Endothelial cell of umbilical vein (primary cell): ENCODE results near the gene PLEKHS1. TPM values are rescaled to one million over a fixed set of nuclear protein-coding genes. Genes with fewer than 3 reads are reported as not detected.
A peak's percentile ranks its signal among the peaks of the same experiment; 100 is the strongest.

Experiments used
- BruUV-seq: library from RNA; stranded (reverse); fragments of 400-500 nt; replicated peaks from 2 replicates; lab custom pipeline; 2021; lab: Mats Ljungman, UMichigan
- CTCF ChIA-PET: fragments of 300-600, 350-600 bp; sonication (Branson Sonifier 250); formaldehyde crosslinking; loops from one replicate; lab custom pipeline; 2021; ENCODE audit warnings: antibody characterized with exemption, inconsistent platforms; lab: Charles Lee
- POLR2A ChIA-PET: fragments of 300-600, 350-600 bp; sonication (Branson Sonifier 250); formaldehyde crosslinking; loops from one replicate; lab custom pipeline; 2021; ENCODE audit warnings: antibody characterized with exemption, inconsistent platforms; lab: Charles Lee
- DNase-seq: peaks from one replicate; pipeline ENCODE4 v3.0.0-alpha.2; 2011; ENCODE audit warnings: low read depth, low spot score
- FAIRE-seq: peaks from 2 replicates; lab custom pipeline; 2011; peaks lifted over from hg19 to GRCh38; lab: Jason Lieb, UNC
- H2AFZ ChIP-seq: 2 replicates; pipeline ENCODE4 v1.6.0; 2012; ENCODE audit warnings: low read depth, low read length, control low read depth, inconsistent platforms
- H3K27ac ChIP-seq: 2 replicates; pipeline ENCODE4 v1.5.1; 2011; ENCODE audit warnings: low read depth, mild to moderate bottlenecking, control low read depth, low read length, moderate library complexity; ENCODE audit not compliant: insufficient read depth
- H3K27me3 ChIP-seq, 2 experiments: 2 replicates each; pipeline versions ENCODE4 v1.6.0 to v1.6.1; 2011; ENCODE audit warnings: low read length in 2 of 2, mixed read lengths in 1 of 2; ENCODE audit not compliant: control insufficient read depth in 2 of 2, insufficient read depth in 2 of 2
- H3K36me3 ChIP-seq, 2 experiments: 2 replicates in 1 of 2; 3 replicates in 1 of 2; pipeline ENCODE4 v1.5.1; 2011; ENCODE audit warnings: low read length in 2 of 2, mild to moderate bottlenecking in 1 of 2, moderate library complexity in 1 of 2; ENCODE audit not compliant: control insufficient read depth in 2 of 2, insufficient read depth in 2 of 2; ENCODE audit errors: extremely low read depth in 1 of 2
- H3K4me1 ChIP-seq: 3 replicates; pipeline ENCODE4 v1.5.1; 2011; ENCODE audit warnings: mild to moderate bottlenecking, low read length; ENCODE audit not compliant: control insufficient read depth, insufficient read depth; ENCODE audit errors: extremely low read depth
- H3K4me2 ChIP-seq: 2 replicates; pipeline ENCODE4 v1.6.1; 2011; ENCODE audit warnings: low read length, control low read depth, mixed read lengths; ENCODE audit not compliant: insufficient read depth
- H3K4me3 ChIP-seq, 3 experiments: fragments of 200-600 bp in 1 of 3; sonication (generic), shearing (Covaris generic) in 1 of 3; replicated peaks in 1 of 3; 2 replicates each; pipeline ENCODE4 v1.5.1; 2011 to 2016; ENCODE audit warnings: control low read depth in 3 of 3, low read length in 3 of 3, mild to moderate bottlenecking in 2 of 3, inconsistent platforms in 1 of 3, low read depth in 1 of 3, moderate library complexity in 1 of 3; ENCODE audit not compliant: insufficient read depth in 1 of 3
- H3K79me2 ChIP-seq: 2 replicates; pipeline ENCODE4 v1.6.0; 2012; ENCODE audit warnings: low read length, inconsistent platforms; ENCODE audit not compliant: control insufficient read depth, insufficient read depth
- H3K9ac ChIP-seq: replicated peaks from 2 replicates; pipeline ENCODE3; 2011; ENCODE audit warnings: low read length, control low read depth; ENCODE audit not compliant: insufficient read depth; ENCODE audit errors: extremely low read depth
- H3K9me1 ChIP-seq: replicated peaks from 3 replicates; pipeline ENCODE4 v1.6.0; 2011; ENCODE audit warnings: mild to moderate bottlenecking, low read length; ENCODE audit not compliant: control insufficient read depth, insufficient read depth; ENCODE audit errors: extremely low read depth
- H3K9me3 ChIP-seq: replicated peaks from 2 replicates; pipeline ENCODE4 v1.5.1; 2012; ENCODE audit warnings: low read length, inconsistent platforms; ENCODE audit not compliant: control insufficient read depth, insufficient read depth
- H4K20me1 ChIP-seq: replicated peaks from 2 replicates; pipeline ENCODE3; 2011; ENCODE audit warnings: mild to moderate bottlenecking, low read length; ENCODE audit not compliant: control insufficient read depth, insufficient read depth; ENCODE audit errors: extremely low read depth
- EZH2 ChIP-seq: IDR thresholded peaks from 2 replicates; pipeline ENCODE4 v1.6.1; 2012; ENCODE audit warnings: borderline replicate concordance, low read depth, mild to moderate bottlenecking, moderate library complexity, low read length, inconsistent platforms; ENCODE audit not compliant: severe bottlenecking
- FOS ChIP-seq: IDR thresholded peaks from 2 replicates; pipeline ENCODE4 v1.6.1; 2011; ENCODE audit warnings: mild to moderate bottlenecking, low read length, moderate library complexity, borderline replicate concordance; ENCODE audit not compliant: insufficient read depth
- GATA2 ChIP-seq: IDR thresholded peaks from 2 replicates; pipeline ENCODE4 v1.7.0; 2011; ENCODE audit warnings: low read depth, mild to moderate bottlenecking, moderate library complexity, mixed read lengths, low read length; ENCODE audit not compliant: insufficient read length, insufficient read depth
- JUN ChIP-seq: IDR thresholded peaks from 2 replicates; pipeline ENCODE4 v1.6.1; 2011; ENCODE audit warnings: borderline replicate concordance, low read depth; ENCODE audit not compliant: insufficient read length, insufficient read depth
- MYC ChIP-seq: IDR thresholded peaks from one replicate; pipeline ENCODE4 v1.6.1; 2011; ENCODE audit warnings: mild to moderate bottlenecking, low read depth, low read length
- POLR2A ChIP-seq: IDR thresholded peaks from 2 replicates; pipeline ENCODE4 v1.6.1; 2012; ENCODE audit warnings: low read depth, mild to moderate bottlenecking, control low read depth, low read length
- POLR2AphosphoS5 ChIP-seq: IDR thresholded peaks from 2 replicates; pipeline ENCODE4 v1.6.1; 2012; ENCODE audit warnings: low read depth, mild to moderate bottlenecking, control low read depth, low read length, moderate library complexity; ENCODE audit not compliant: insufficient read depth
- dilution Hi-C: fragments of 300-500 bp; cut with MboI; formaldehyde crosslinking; loops from one replicate; pipeline ENCODE4 v1.15.0; 2019; ENCODE audit warnings: low sequenced_read_pairs; ENCODE audit not compliant: extremely low pct_ligation_motif_present
- intact Hi-C: fragments of 100-400 bp; cut with micrococcal nuclease; formaldehyde crosslinking; loops from one replicate; pipeline ENCODE4 v1.10.0; 2022
- polyA plus RNA-seq, 4 experiments: library from polyadenylated mRNA; depleted of rRNA in 3 of 4; stranded (reverse) in 3 of 4; unstranded in 1 of 4; fragments of >200 nt; gene quantifications; 2 replicates each; pipeline versions ENCODE4 v1.2.1 to v1.2.3, GENCODE V29; 2011 to 2012; ENCODE audit warnings: missing spikeins in 1 of 4
- total RNA-seq: library from RNA; stranded (reverse); gene quantifications from 2 replicates; pipeline ENCODE4 v1.2.3, GENCODE V29; 2021
- TF ChIP-seq, protein P1 (sequence below), 2 donors: IDR thresholded peaks; 1 replicate in 1 of 2; 2 replicates in 1 of 2; pipeline ENCODE4 v1.5.1; 2011; ENCODE audit warnings: low read length in 2 of 2, mild to moderate bottlenecking in 2 of 2, moderate library complexity in 2 of 2, control low read depth in 1 of 2, inconsistent platforms in 1 of 2, low read depth in 1 of 2; ENCODE audit not compliant: insufficient read depth in 1 of 2; ENCODE audit errors: extremely low read depth in 1 of 2
- TF ChIP-seq, protein P2 (sequence below): IDR thresholded peaks from 2 replicates; pipeline ENCODE4 v1.6.1; 2011; ENCODE audit not compliant: insufficient read depth, insufficient read length

The PLEKHS1 gene
- total and polyA plus RNA-seq, 2 donors (not counting 3 experiments of a cell fraction or from before 2014, with no cell fraction given): not detected

DNA sequence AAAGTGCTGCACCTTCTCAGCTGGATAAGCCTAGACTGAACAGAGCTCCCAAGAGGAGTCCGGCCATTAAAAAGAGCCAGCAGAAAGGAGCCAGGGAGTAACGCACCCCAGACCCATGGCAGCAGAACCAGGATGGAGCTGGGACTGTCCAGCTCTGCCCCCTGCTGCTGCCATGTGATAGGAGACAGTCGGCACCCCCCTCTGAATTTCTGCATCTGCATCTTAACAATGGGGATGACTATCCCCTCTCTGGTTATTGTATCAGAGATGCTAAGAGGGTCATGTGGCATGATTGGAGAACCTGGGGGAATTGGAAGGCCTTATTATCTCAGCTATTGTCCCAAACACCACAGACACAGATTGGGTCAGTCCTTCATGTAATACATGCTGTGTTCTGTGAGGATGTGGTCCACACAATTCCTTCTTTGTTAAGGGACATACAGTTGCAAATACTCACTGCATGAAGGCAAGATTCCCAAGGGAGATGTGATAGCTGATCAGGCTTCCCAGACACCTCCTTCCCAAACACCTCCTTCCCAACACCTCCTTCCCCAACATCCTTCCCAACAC lies 29.3 kb downstream of the PLEKHS1 start:
- no peaks in the 10 kb centered on the region for H3K9me1 ChIP-seq
- no peaks in the 10 kb centered on the region for H4K20me1 ChIP-seq
- no TSS peak for BruUV-seq
- no peak for FAIRE-seq
- dilution Hi-C loops: no loop called here
- no peak overlapping the region for H3K4me2 ChIP-seq
- no peaks in the 10 kb centered on the region for H3K79me2 ChIP-seq
- no peak for DNase-seq
- no peak overlapping the region for H3K27ac ChIP-seq
- no peaks in the 10 kb centered on the region for H3K4me1 ChIP-seq
- POLR2A ChIA-PET: no interaction called here
- intact Hi-C loops: loop anchor here (5.0 kb wide), 1 partner anchor 73 kb away; no protein-coding TSS in a partner anchor
- H3K27me3 ChIP-seq: peaks cover 0 to 3% of the 10 kb centered on the region in 2 experiments
- CTCF ChIA-PET: interaction anchor here (0.7 to 1.0 kb wide), 2 partner anchors 76 to 101 kb away, joined by 3 to 7 read pairs; no protein-coding TSS in a partner anchor
- H3K36me3 ChIP-seq: no peaks in the 10 kb centered on the region
- H3K9me3 ChIP-seq: no peaks in the 10 kb centered on the region
- TF ChIP-seq EZH2: no peak
- TF ChIP-seq, protein P1, sequence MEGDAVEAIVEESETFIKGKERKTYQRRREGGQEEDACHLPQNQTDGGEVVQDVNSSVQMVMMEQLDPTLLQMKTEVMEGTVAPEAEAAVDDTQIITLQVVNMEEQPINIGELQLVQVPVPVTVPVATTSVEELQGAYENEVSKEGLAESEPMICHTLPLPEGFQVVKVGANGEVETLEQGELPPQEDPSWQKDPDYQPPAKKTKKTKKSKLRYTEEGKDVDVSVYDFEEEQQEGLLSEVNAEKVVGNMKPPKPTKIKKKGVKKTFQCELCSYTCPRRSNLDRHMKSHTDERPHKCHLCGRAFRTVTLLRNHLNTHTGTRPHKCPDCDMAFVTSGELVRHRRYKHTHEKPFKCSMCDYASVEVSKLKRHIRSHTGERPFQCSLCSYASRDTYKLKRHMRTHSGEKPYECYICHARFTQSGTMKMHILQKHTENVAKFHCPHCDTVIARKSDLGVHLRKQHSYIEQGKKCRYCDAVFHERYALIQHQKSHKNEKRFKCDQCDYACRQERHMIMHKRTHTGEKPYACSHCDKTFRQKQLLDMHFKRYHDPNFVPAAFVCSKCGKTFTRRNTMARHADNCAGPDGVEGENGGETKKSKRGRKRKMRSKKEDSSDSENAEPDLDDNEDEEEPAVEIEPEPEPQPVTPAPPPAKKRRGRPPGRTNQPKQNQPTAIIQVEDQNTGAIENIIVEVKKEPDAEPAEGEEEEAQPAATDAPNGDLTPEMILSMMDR (IDR thresholded peaks at IDR 0.05; ENCODE audit: extremely low read depth in 1 of 2, insufficient read depth in 1 of 2, low read depth in 1 of 2, low read length in 2 of 2): peak in 1 of 2 donors; percentile 13
- no peak overlapping the region for H3K9ac ChIP-seq
- H3K4me3 ChIP-seq: no peak overlapping the region
- H2AFZ ChIP-seq: no peak overlapping the region

DNA sequence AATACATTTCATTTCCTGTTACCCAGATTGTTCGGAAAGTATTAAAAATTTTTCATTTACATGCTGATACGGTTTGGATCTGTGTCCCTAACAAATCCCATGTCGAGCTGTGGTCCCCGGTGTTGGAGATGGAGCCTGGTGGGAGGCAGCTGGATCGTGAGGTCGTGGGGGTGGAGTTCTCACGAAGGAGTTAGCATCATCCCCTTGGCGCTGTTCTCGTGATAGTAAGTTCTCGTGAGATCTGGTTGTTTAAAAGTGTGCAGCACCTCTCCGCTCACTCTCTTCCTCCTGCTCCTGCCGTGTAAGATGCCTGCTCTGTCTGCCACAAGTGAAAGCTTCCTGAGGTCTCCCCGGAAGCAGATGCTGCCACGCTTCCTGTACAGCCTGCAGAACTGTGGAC lies 30.9 kb downstream of the PLEKHS1 start:
- Histone ChIP-seq H4K20me1 (no peaks in the 10 kb centered on the region), H3K27me3 (no peaks in the 10 kb centered on the region), H3K4me1 (no peaks in the 10 kb centered on the region), H3K9ac (no peak overlapping the region), H3K36me3 (no peaks in the 10 kb centered on the region), H3K79me2 (no peaks in the 10 kb centered on the region), H2AFZ (no peak overlapping the region), H3K9me1 (no peaks in the 10 kb centered on the region), H3K4me3 (no peak overlapping the region), H3K9me3 (no peaks in the 10 kb centered on the region), H3K27ac (no peak overlapping the region), H3K4me2 (no peak overlapping the region)
- dilution Hi-C loops: no loop called here
- ChIA-PET CTCF (no interaction called here), POLR2A (no interaction called here)
- FAIRE-seq: no peak
- TF ChIP-seq JUN (no peak), GATA2 (no peak), POLR2AphosphoS5 (no peak), EZH2 (no peak), POLR2A (no peak), MYC (no peak), FOS (no peak)
- TF ChIP-seq, protein P1 (IDR thresholded peaks at IDR 0.05; ENCODE audit: extremely low read depth in 1 of 2, insufficient read depth in 1 of 2, low read depth in 1 of 2, low read length in 2 of 2): no peak
- TF ChIP-seq, protein P2, sequence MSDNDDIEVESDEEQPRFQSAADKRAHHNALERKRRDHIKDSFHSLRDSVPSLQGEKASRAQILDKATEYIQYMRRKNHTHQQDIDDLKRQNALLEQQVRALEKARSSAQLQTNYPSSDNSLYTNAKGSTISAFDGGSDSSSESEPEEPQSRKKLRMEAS: no peak
- intact Hi-C loops: loop anchor here (5.0 kb wide), 1 partner anchor 75 kb away; no protein-coding TSS in a partner anchor
- DNase-seq: no peak
- no TSS peak for BruUV-seq
